Testis (tissue), 3 donors: ENCODE measurements around the gene HK1. TPM values are rescaled to one million over a fixed set of nuclear protein-coding genes. Genes with fewer than 3 reads are reported as not detected.

Experiments
- DNase-seq: peaks from one replicate; pipeline ENCODE4 v3.0.0-alpha.2; 2019
- H3K27ac ChIP-seq, 2 donors: fragments of 200-600 bp; sonication (generic); one replicate each; pipeline ENCODE4 v1.5.1; 2019
- H3K27me3 ChIP-seq: fragments of 200-600 bp; sonication (generic); one replicate; pipeline ENCODE4 v1.5.1; 2019
- H3K36me3 ChIP-seq: fragments of 200-600 bp; sonication (generic); one replicate; pipeline ENCODE4 v1.5.1; 2017; ENCODE audit warnings: low read depth; ENCODE audit errors: missing control alignments
- H3K4me1 ChIP-seq: fragments of 200-600 bp; sonication (generic); one replicate; pipeline ENCODE4 v1.5.1; 2019
- H3K4me3 ChIP-seq, 2 donors: fragments of 200-600 bp; sonication (generic); one replicate each; pipeline ENCODE4 v1.5.1; 2017 to 2019
- H3K9me3 ChIP-seq: fragments of 200-600 bp; sonication (generic); one replicate; pipeline ENCODE4 v1.5.1; 2017
- POLR2A ChIP-seq: fragments of 450-650 bp; IDR thresholded peaks from one replicate; pipeline ENCODE4 v1.6.1; 2017; ENCODE audit warnings: antibody characterized with exemption, mild to moderate bottlenecking, moderate library complexity
- WGBS, 2 donors: methylation state at CpG; one replicate each; pipeline ENCODE4 v1.1.5; 2018; 5-methylcytosine and 5-hydroxymethylcytosine counted together
- intact Hi-C: fragments of 100-400 bp; cut with DNase I; formaldehyde crosslinking; loops from one replicate; pipeline ENCODE4 v1.15.1; 2023; ENCODE audit warnings: low total_unique reads
- polyA plus RNA-seq: library from polyadenylated mRNA; stranded (reverse); fragments of 350-450 nt; fragmentation: Illumina TruSeq; extraction: RNeasy Lipid Tissue Mini Kit (QIAGEN cat#74804); gene quantifications from one replicate; pipeline ENCODE4 v1.2.3, GENCODE V29; 2014; ENCODE audit warnings: low read depth, low replicate concordance; ENCODE audit not compliant: insufficient read depth
- total RNA-seq, 2 donors: library from RNA; depleted of rRNA; stranded (reverse); fragments of >200 nt; gene quantifications; one replicate each; pipeline ENCODE4 v1.2.3, GENCODE V29; 2016
- TF ChIP-seq, protein P1 (sequence below), 3 experiments: fragments of 450-650 bp in 2 of 3; fragments of 200-600 bp in 1 of 3; sonication (generic) in 1 of 3; IDR thresholded peaks; one replicate each; pipeline ENCODE4 v1.5.1; 2016 to 2019; ENCODE audit warnings: antibody characterized with exemption in 3 of 3, mild to moderate bottlenecking in 2 of 3, moderate library complexity in 1 of 3

HK1 gene
- total and polyA plus RNA-seq, 3 donors from 2014 or later = 62.3 to 179 (median 143) TPM

DNA sequence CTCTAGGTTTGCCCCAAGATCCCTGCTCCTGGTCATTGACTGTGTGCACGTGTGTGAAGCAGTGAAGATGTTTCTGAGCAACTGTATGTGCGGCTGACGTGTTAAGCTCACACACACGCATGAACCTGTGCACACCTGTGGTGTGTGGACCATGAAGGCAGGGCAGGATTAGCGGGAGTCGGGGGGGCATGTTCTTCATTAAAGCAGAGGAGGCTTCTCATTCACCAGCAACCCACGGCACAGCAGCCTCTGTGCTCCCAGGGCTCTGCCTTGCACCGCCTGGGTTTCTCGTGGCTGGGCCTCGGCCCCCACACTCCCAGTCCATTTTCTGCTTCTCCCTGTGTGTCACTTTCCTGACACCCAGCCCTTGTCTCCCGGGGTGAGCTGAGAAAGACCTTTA is 139.2 kb downstream of the HK1 start:
- TF ChIP-seq, protein P1, sequence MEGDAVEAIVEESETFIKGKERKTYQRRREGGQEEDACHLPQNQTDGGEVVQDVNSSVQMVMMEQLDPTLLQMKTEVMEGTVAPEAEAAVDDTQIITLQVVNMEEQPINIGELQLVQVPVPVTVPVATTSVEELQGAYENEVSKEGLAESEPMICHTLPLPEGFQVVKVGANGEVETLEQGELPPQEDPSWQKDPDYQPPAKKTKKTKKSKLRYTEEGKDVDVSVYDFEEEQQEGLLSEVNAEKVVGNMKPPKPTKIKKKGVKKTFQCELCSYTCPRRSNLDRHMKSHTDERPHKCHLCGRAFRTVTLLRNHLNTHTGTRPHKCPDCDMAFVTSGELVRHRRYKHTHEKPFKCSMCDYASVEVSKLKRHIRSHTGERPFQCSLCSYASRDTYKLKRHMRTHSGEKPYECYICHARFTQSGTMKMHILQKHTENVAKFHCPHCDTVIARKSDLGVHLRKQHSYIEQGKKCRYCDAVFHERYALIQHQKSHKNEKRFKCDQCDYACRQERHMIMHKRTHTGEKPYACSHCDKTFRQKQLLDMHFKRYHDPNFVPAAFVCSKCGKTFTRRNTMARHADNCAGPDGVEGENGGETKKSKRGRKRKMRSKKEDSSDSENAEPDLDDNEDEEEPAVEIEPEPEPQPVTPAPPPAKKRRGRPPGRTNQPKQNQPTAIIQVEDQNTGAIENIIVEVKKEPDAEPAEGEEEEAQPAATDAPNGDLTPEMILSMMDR (IDR thresholded peaks at IDR 0.05) = no peak
- no peak for TF ChIP-seq POLR2A
- Histone ChIP-seq H3K4me3 (no peak overlapping the region), H3K36me3 (no peaks in the 10 kb centered on the region), H3K4me1 (peaks cover 3% of the 10 kb centered on the region), H3K27me3 (no peaks in the 10 kb centered on the region), H3K27ac (no peak overlapping the region), H3K9me3 (no peaks in the 10 kb centered on the region)
- intact Hi-C loops = no loop called here
- DNase-seq = no peak
- WGBS, 2 donors = 80 to 84% methylated on average over 10 to 11 of the region's 11 CpGs

DNA sequence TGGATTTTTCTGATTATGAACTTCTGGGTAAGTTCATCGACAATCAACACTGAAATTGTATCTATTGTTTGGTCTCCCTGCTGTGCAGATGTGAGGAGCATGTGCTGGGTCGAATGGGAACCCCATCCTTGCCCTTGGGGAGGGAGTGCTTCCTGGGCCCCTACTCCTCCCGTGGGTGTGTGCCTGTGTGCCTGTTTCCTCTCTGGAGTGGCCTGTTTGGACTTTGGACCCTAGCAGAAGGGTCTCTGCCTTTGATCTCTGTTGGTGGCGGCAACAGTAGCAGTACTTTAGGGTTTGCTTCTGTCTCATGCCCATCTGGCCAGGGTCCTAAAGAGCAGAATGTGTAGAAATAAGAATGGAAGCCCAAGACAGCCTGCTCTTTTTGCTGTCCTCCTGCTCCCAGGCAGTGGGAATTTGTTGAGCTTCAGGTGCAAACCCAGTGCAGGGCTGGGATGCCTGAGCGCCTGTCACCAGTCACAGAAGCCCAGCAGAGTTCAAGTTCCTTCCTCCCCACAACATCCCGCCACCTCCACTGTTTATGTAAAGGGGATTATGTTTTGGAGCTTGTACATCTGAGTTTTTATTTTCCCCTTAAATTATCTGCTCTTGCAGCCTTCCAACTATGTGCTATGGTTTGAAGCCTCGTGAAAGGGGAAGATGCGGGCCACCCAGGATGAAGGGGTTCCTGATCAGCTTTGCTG is 139.9 kb downstream of the HK1 start:
- intact Hi-C loops = no loop called here
- H3K27ac ChIP-seq = no peak overlapping the region

DNA sequence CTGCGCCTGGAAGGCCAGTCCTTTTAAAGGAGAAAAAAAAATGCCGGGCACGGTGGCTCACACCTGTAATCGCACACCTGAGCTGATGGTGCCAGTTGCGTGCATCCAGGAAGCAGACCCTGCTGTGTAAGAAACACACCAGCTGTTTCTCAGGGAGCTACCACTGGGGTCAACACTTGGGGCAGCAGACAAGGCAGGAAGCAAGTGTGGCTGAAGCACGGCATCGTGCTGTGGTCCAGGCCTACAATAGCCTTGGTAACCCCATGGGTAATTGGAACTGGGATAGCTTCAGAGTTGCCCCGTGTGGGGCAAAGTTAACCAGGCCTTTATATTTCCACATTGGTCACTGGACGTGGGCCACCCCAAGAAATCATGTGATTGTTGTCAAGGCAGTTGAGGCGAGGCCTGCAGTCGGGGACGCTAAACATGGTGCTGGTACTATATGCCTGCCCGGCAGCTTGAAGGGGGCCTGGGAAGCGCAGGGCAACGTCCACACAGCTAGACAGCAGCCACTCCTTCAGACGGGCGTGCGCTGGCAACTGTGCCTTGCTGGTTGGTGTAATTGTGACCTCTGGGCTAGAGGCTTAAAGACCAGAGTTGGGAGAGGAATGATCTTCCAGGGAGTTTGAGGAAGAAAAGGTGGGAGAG is 140.9 kb downstream of the HK1 start:
- DNase-seq = no peak
- H3K4me3 ChIP-seq = no peak overlapping the region
- TF ChIP-seq, protein P1 (IDR thresholded peaks at IDR 0.05) = no peak
- no peak for TF ChIP-seq POLR2A
- no peaks in the 10 kb centered on the region for H3K4me1 ChIP-seq
- no peaks in the 10 kb centered on the region for H3K27me3 ChIP-seq
- H3K9me3 ChIP-seq = no peaks in the 10 kb centered on the region
- 91 to 94% methylated on average over 16 to 18 of the region's 18 CpGs for WGBS, 2 donors
- H3K27ac ChIP-seq = no peak overlapping the region
- H3K36me3 ChIP-seq = no peaks in the 10 kb centered on the region
- intact Hi-C loops = no loop called here

More for the DNA sequence above, 139.9 kb downstream of the HK1 start:
- Histone ChIP-seq H3K4me3 (no peak overlapping the region), H3K4me1 (no peaks in the 10 kb centered on the region), H3K9me3 (no peaks in the 10 kb centered on the region), H3K27me3 (no peaks in the 10 kb centered on the region), H3K36me3 (no peaks in the 10 kb centered on the region)
- no peak for DNase-seq
- WGBS, 2 donors = 83 to 84% methylated on average over 8 of the region's 8 CpGs
- TF ChIP-seq, protein P1 (IDR thresholded peaks at IDR 0.05) = no peak
- no peak for TF ChIP-seq POLR2A

DNA sequence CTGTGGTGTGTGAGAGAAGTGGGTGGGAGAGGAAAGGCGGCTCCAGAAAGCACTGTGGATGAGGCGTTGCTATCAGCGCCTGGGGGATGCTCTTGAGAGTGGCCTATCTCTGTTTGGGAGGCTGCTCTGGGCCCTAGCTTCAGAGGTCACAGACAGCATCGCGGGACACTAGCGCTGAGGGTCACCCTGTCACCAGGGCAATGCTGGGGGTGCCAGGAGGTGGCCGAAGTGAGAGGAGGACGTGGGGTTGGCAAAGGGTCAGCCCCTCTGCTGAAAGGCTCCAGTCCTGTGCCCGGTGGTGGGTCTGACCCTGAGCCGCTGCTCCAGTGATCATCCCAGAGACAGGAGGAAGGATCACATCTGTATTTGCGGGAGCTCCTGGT is 141.4 kb downstream of the HK1 start:
- TF ChIP-seq, protein P1 (IDR thresholded peaks at IDR 0.05) = no peak
- TF ChIP-seq POLR2A = no peak
- H3K36me3 ChIP-seq = no peaks in the 10 kb centered on the region
- no peaks in the 10 kb centered on the region for H3K27me3 ChIP-seq
- H3K4me1 ChIP-seq = no peaks in the 10 kb centered on the region
- intact Hi-C loops = no loop called here
- H3K4me3 ChIP-seq = no peak overlapping the region
- WGBS, 2 donors = 84 to 86% methylated on average over 11 of the region's 11 CpGs
- no peak overlapping the region for H3K27ac ChIP-seq
- DNase-seq = no peak
- no peaks in the 10 kb centered on the region for H3K9me3 ChIP-seq
